Mesenchymal stem cell (in vitro differentiated cells and primary cell): ENCODE data around the gene TSPAN2.

Experiments
- DNase-seq: peaks from one replicate; pipeline ENCODE4 v3.0.0-alpha.2; 2013
- H2AFZ ChIP-seq: one replicate; pipeline ENCODE4 v1.6.1; 2013; ENCODE audit warnings: low read depth, mild to moderate bottlenecking, control low read depth, inconsistent platforms, low read length, moderate library complexity
- H2AK5ac ChIP-seq: 2 replicates; pipeline ENCODE4 v1.6.1; 2013; ENCODE audit warnings: low read length, moderate library complexity, mild to moderate bottlenecking, inconsistent platforms; ENCODE audit not compliant: severe bottlenecking
- H2BK120ac ChIP-seq: one replicate; pipeline ENCODE4 v1.6.1; 2013; ENCODE audit warnings: low read depth, mild to moderate bottlenecking, inconsistent platforms, low read length, moderate library complexity
- H2BK12ac ChIP-seq, 2 experiments: one replicate each; pipeline ENCODE4 v1.6.1; 2013; ENCODE audit warnings: inconsistent platforms in 2 of 2, low read length in 2 of 2, mild to moderate bottlenecking in 2 of 2, moderate library complexity in 2 of 2, control low read depth in 1 of 2
- H2BK15ac ChIP-seq: one replicate; pipeline ENCODE4 v1.6.1; 2013; ENCODE audit warnings: mild to moderate bottlenecking, low read depth, inconsistent platforms; ENCODE audit not compliant: poor library complexity, severe bottlenecking
- H2BK5ac ChIP-seq: 2 replicates; pipeline ENCODE4 v1.6.1; 2013; ENCODE audit warnings: low read depth, mild to moderate bottlenecking, low read length, control low read depth, inconsistent platforms; ENCODE audit not compliant: poor library complexity, severe bottlenecking
- H3K14ac ChIP-seq, 2 experiments: one replicate each; pipeline ENCODE4 v1.6.1; 2013; ENCODE audit warnings: inconsistent platforms in 2 of 2, low read length in 2 of 2, control low read depth in 1 of 2, mild to moderate bottlenecking in 1 of 2, moderate library complexity in 1 of 2
- H3K18ac ChIP-seq, 2 experiments: one replicate each; pipeline ENCODE4 v1.6.1; 2013; ENCODE audit warnings: inconsistent platforms in 2 of 2, low read length in 2 of 2, control low read depth in 1 of 2, low read depth in 1 of 2, mild to moderate bottlenecking in 1 of 2
- H3K23ac ChIP-seq, 2 experiments: one replicate each; pipeline ENCODE4 v1.6.1; 2013; ENCODE audit warnings: inconsistent platforms in 2 of 2, low read length in 2 of 2, mild to moderate bottlenecking in 2 of 2, moderate library complexity in 2 of 2, control low read depth in 1 of 2
- H3K27ac ChIP-seq: 2 replicates; pipeline ENCODE4 v1.5.1; 2013; ENCODE audit warnings: mild to moderate bottlenecking, moderate library complexity, low read length, control low read depth, inconsistent platforms; ENCODE audit not compliant: poor library complexity, severe bottlenecking
- H3K27me3 ChIP-seq, 2 experiments: 2 replicates each; pipeline versions ENCODE4 v1.6.1 to v1.7.0; 2013; ENCODE audit warnings: low read length in 2 of 2, mild to moderate bottlenecking in 2 of 2, moderate library complexity in 2 of 2, control low read depth in 1 of 2, inconsistent platforms in 1 of 2; ENCODE audit not compliant: control insufficient read depth in 1 of 2, insufficient read depth in 1 of 2
- H3K36me3 ChIP-seq, 2 experiments: 2 replicates each; pipeline versions ENCODE4 v1.6.1 to v1.7.0; 2013; ENCODE audit warnings: low read length in 2 of 2, control low read depth in 1 of 2, inconsistent platforms in 1 of 2, low read depth in 1 of 2, mild to moderate bottlenecking in 1 of 2; ENCODE audit not compliant: insufficient read depth in 2 of 2, control insufficient read depth in 1 of 2
- H3K4ac ChIP-seq, 2 experiments: one replicate each; pipeline ENCODE4 v1.6.1; 2013; ENCODE audit warnings: inconsistent platforms in 2 of 2, low read length in 2 of 2, mild to moderate bottlenecking in 2 of 2, moderate library complexity in 2 of 2, control low read depth in 1 of 2, low read depth in 1 of 2
- H3K4me1 ChIP-seq: 2 replicates; pipeline ENCODE4 v1.6.1; 2013; ENCODE audit warnings: low read depth, low read length, control low read depth; ENCODE audit not compliant: control insufficient read depth, insufficient read depth
- H3K4me2 ChIP-seq: 2 replicates; pipeline ENCODE4 v1.6.1; 2013; ENCODE audit warnings: low read length, mild to moderate bottlenecking, inconsistent platforms; ENCODE audit not compliant: poor library complexity, severe bottlenecking
- H3K4me3 ChIP-seq, 2 experiments: 2 replicates each; pipeline versions ENCODE4 v1.5.1 to v1.7.0; 2013; ENCODE audit warnings: low read length in 2 of 2, mild to moderate bottlenecking in 2 of 2, control low read depth in 1 of 2, low read depth in 1 of 2; ENCODE audit not compliant: insufficient read depth in 1 of 2
- H3K79me1 ChIP-seq: replicated peaks from 2 replicates; pipeline ENCODE4 v1.6.1; 2013; ENCODE audit warnings: mild to moderate bottlenecking, control low read depth, low read length, inconsistent platforms; ENCODE audit not compliant: poor library complexity, severe bottlenecking
- H3K9ac ChIP-seq: 2 replicates; pipeline ENCODE4 v1.7.0; 2013; ENCODE audit warnings: mild to moderate bottlenecking, low read length, moderate library complexity
- H3K9me3 ChIP-seq: 2 replicates; pipeline ENCODE4 v1.7.0; 2013; ENCODE audit warnings: mild to moderate bottlenecking, low read length; ENCODE audit not compliant: control insufficient read depth
- H4K8ac ChIP-seq: one replicate; pipeline ENCODE4 v1.6.1; 2013; ENCODE audit warnings: inconsistent platforms, mild to moderate bottlenecking, low read length, moderate library complexity
- H4K91ac ChIP-seq: one replicate; pipeline ENCODE4 v1.6.1; 2013; ENCODE audit warnings: mild to moderate bottlenecking, low read length, inconsistent platforms
- WGBS: methylation state at CpG from one replicate; pipeline ENCODE4 v1.1.7; 2013; ENCODE audit warnings: mixed read lengths; 5-methylcytosine and 5-hydroxymethylcytosine counted together

Gene TSPAN2

GRCh38 chr1:115046751-115047150, 42.6 kb downstream of the TSPAN2 start:
- no peak overlapping the region for H2AFZ ChIP-seq
- no peak overlapping the region for H3K18ac ChIP-seq
- H3K36me3 ChIP-seq: no peaks in the 10 kb centered on the region
- H3K4me1 ChIP-seq: no peaks in the 10 kb centered on the region
- H2BK15ac ChIP-seq: no peak overlapping the region
- H2AK5ac ChIP-seq: no peak overlapping the region
- H3K14ac ChIP-seq: no peak overlapping the region
- H3K4me3 ChIP-seq: no peak overlapping the region
- no peak overlapping the region for H3K4ac ChIP-seq
- H3K4me2 ChIP-seq: no peak overlapping the region
- H4K91ac ChIP-seq: no peak overlapping the region
- no peak overlapping the region for H2BK12ac ChIP-seq
- no peaks in the 10 kb centered on the region for H3K27me3 ChIP-seq
- H4K8ac ChIP-seq: no peak overlapping the region
- H2BK120ac ChIP-seq: no peak overlapping the region
- no peaks in the 10 kb centered on the region for H3K9me3 ChIP-seq
- no peak overlapping the region for H3K9ac ChIP-seq
- DNase-seq: no peak
- no peaks in the 10 kb centered on the region for H3K79me1 ChIP-seq
- H2BK5ac ChIP-seq: no peak overlapping the region
- H3K23ac ChIP-seq: no peak overlapping the region
- no peak overlapping the region for H3K27ac ChIP-seq

- Histone ChIP-seq H3K23ac (no peak overlapping the region), H2BK12ac (no peak overlapping the region), H2AFZ (no peak overlapping the region), H3K27me3 (peaks cover 2 to 10% of the 10 kb centered on the region in 2 experiments), H3K18ac (no peak overlapping the region), H4K8ac (no peak overlapping the region), H3K9me3 (no peaks in the 10 kb centered on the region), H3K27ac (no peak overlapping the region), H3K4me3 (no peak overlapping the region), H2BK5ac (no peak overlapping the region), H3K14ac (no peak overlapping the region), H3K4me1 (no peaks in the 10 kb centered on the region), H3K4me2 (no peak overlapping the region), H3K79me1 (no peaks in the 10 kb centered on the region), H3K36me3 (no peaks in the 10 kb centered on the region), H2BK15ac (no peak overlapping the region), H2AK5ac (no peak overlapping the region), H3K4ac (no peak overlapping the region), H2BK120ac (no peak overlapping the region), H4K91ac (no peak overlapping the region), H3K9ac (no peak overlapping the region)
- DNase-seq: no peak
Measured at GRCh38 chr1:115041654-115042053, 47.6 kb downstream of the TSPAN2 start.

GRCh38 chr1:115040501-115040900, 48.8 kb downstream of the TSPAN2 start:
- Histone ChIP-seq H3K18ac (no peak overlapping the region), H4K8ac (no peak overlapping the region), H3K9me3 (no peaks in the 10 kb centered on the region), H3K4me3 (no peak overlapping the region), H2BK120ac (no peak overlapping the region), H3K4me1 (no peaks in the 10 kb centered on the region), H3K14ac (no peak overlapping the region), H2AK5ac (no peak overlapping the region), H2BK15ac (no peak overlapping the region), H4K91ac (no peak overlapping the region), H3K27me3 (peaks cover 5 to 10% of the 10 kb centered on the region in 2 experiments), H3K4me2 (no peak overlapping the region), H3K9ac (no peak overlapping the region), H3K23ac (no peak overlapping the region), H2BK5ac (no peak overlapping the region), H2AFZ (no peak overlapping the region), H3K27ac (no peak overlapping the region), H3K36me3 (no peaks in the 10 kb centered on the region), H3K79me1 (no peaks in the 10 kb centered on the region), H3K4ac (no peak overlapping the region), H2BK12ac (no peak overlapping the region)
- no peak for DNase-seq
- WGBS: 44% methylated on average over 1 of the region's 2 CpGs

DNA sequence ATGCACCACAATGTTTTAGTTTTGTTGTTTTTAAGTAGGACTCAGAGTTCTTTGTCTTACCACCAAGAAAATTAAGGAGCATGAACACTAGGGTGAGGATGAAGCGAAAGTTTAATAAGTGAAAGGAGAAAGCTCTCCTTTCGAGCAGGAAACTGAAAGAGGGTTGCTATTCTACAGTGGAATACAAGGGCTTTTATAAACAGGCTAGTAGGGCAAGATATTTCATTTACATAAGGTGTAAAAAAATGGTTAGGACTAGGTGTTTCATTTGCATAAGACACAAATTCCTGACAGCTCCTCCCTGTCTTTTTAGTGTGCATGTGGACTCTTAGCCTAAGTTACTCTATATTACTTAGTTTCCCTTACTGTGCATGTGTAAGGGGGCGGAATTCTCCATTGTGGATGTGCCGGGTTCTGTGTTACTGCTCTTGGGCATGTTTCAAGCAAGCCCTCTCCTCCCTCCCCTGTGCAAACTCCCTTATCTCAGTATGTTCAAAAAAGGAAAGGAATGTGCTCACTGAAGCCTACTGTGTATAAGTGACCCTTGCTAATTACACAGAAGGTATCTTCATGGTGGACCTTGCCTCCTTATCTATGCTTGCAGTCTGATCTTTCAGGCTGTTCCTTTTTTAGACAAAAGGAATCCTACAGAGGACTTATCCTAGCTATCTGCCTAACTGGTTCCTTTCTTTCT, 52.3 kb downstream of the TSPAN2 start:
- H2AFZ ChIP-seq: no peak overlapping the region
- no peaks in the 10 kb centered on the region for H3K79me1 ChIP-seq
- no peak overlapping the region for H3K4me3 ChIP-seq
- no peak for DNase-seq
- H2BK15ac ChIP-seq: no peak overlapping the region
- H2BK120ac ChIP-seq: no peak overlapping the region
- peaks cover 5 to 10% of the 10 kb centered on the region in 2 experiments for H3K27me3 ChIP-seq
- H3K23ac ChIP-seq: no peak overlapping the region
- no peak overlapping the region for H4K8ac ChIP-seq
- H3K4me2 ChIP-seq: no peak overlapping the region
- no peak overlapping the region for H3K9ac ChIP-seq
- H2BK12ac ChIP-seq: no peak overlapping the region
- no peak overlapping the region for H4K91ac ChIP-seq
- H3K18ac ChIP-seq: no peak overlapping the region
- no peaks in the 10 kb centered on the region for H3K4me1 ChIP-seq
- H3K9me3 ChIP-seq: no peaks in the 10 kb centered on the region
- H2AK5ac ChIP-seq: no peak overlapping the region
- H3K14ac ChIP-seq: no peak overlapping the region
- no peak overlapping the region for H3K4ac ChIP-seq
- H2BK5ac ChIP-seq: no peak overlapping the region
- no peaks in the 10 kb centered on the region for H3K36me3 ChIP-seq
- H3K27ac ChIP-seq: no peak overlapping the region
- 75% methylated on average over 3 of the region's 4 CpGs for WGBS
